Activated naive CD4-positive, alpha-beta T cell treated with anti-CD3 and anti-CD28 coated beads for 36 hours (primary cell): ENCODE results near the gene ZEB2. TPM values are rescaled to one million over a fixed set of nuclear protein-coding genes. Genes with fewer than 3 reads are reported as not detected.

Experiments
- CTCF ChIA-PET: fragments of 350-600 bp; sonication (Branson Sonifier 250); formaldehyde crosslinking; loops from one replicate; lab custom pipeline; 2021; ENCODE audit warnings: antibody characterized with exemption; lab: Charles Lee
- DNase-seq: peaks from one replicate; pipeline ENCODE4 v3.0.0-alpha.2; 2020
- H3K27ac Mint-ChIP-seq: one replicate; pipeline ENCODE4 v1.8.0; 2021; ENCODE audit warnings: mild to moderate bottlenecking, mixed read lengths
- H3K27me3 Mint-ChIP-seq: one replicate; pipeline ENCODE4 v1.8.0; 2021; ENCODE audit warnings: low read depth, mixed read lengths
- H3K36me3 Mint-ChIP-seq: one replicate; pipeline ENCODE4 v1.8.0; 2021; ENCODE audit warnings: low read depth, mixed read lengths
- H3K4me1 Mint-ChIP-seq: one replicate; pipeline ENCODE4 v1.8.0; 2021; ENCODE audit warnings: low read depth, mixed read lengths
- H3K4me3 Mint-ChIP-seq: one replicate; pipeline ENCODE4 v1.8.0; 2021; ENCODE audit warnings: mild to moderate bottlenecking, moderate library complexity, mixed read lengths
- H3K9me3 Mint-ChIP-seq: one replicate; pipeline ENCODE4 v1.8.0; 2021; ENCODE audit warnings: mixed read lengths
- intact Hi-C: fragments of 100-400 bp; cut with micrococcal nuclease; formaldehyde crosslinking; loops from one replicate; pipeline ENCODE4 v1.15.1; 2023
- total RNA-seq, 2 experiments: library from RNA; stranded (reverse); gene quantifications; one replicate each; pipeline ENCODE4 v1.2.3, GENCODE V29; 2021

ZEB2 gene
- total RNA-seq, 2 experiments from 2014 or later = 4.3 to 4.9 TPM

DNA sequence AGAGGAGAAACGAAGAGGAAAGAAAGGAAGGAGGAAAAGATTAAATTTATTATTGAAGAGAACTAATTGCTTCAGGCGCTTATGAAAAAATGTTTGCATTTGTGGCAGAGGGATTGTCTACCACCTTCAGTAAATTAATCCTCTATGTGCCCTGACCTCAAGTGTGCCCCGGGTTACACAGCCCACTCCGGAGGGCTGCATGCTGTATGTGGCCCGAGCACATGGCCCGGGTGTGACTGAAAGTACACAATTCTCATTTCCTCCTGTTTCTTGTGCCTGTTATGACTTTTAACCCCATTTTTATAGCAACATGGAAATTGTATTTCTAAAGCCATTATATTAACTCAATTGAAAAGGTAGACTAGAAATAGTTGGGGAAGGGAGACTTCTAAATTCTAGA is 38.8 kb downstream of the ZEB2 start:
- CTCF ChIA-PET = no interaction called here
- H3K27ac Mint-ChIP-seq = no peak overlapping the region

GRCh38 chr2:144480285-144480684 is 39.6 kb downstream of the ZEB2 start:
- intact Hi-C loops = no loop called here
- H3K27me3 Mint-ChIP-seq = no peaks in the 10 kb centered on the region
- no peaks in the 10 kb centered on the region for H3K9me3 Mint-ChIP-seq
- H3K27ac Mint-ChIP-seq = no peak overlapping the region
- no peaks in the 10 kb centered on the region for H3K36me3 Mint-ChIP-seq
- no peak overlapping the region for H3K4me3 Mint-ChIP-seq
- DNase-seq = no peak
- no peaks in the 10 kb centered on the region for H3K4me1 Mint-ChIP-seq
- CTCF ChIA-PET = no interaction called here

More for the DNA sequence above, 38.8 kb downstream of the ZEB2 start:
- intact Hi-C loops = no loop called here
- H3K4me3 Mint-ChIP-seq = no peak overlapping the region
- no peaks in the 10 kb centered on the region for H3K9me3 Mint-ChIP-seq
- H3K36me3 Mint-ChIP-seq = no peaks in the 10 kb centered on the region
- DNase-seq = no peak
- H3K4me1 Mint-ChIP-seq = no peaks in the 10 kb centered on the region
- no peaks in the 10 kb centered on the region for H3K27me3 Mint-ChIP-seq

- H3K27me3 Mint-ChIP-seq = no peaks in the 10 kb centered on the region
- intact Hi-C loops = no loop called here
- H3K4me1 Mint-ChIP-seq = no peaks in the 10 kb centered on the region
- DNase-seq = no peak
- no peak overlapping the region for H3K27ac Mint-ChIP-seq
- no peaks in the 10 kb centered on the region for H3K9me3 Mint-ChIP-seq
- CTCF ChIA-PET = no interaction called here
- no peak overlapping the region for H3K4me3 Mint-ChIP-seq
- no peaks in the 10 kb centered on the region for H3K36me3 Mint-ChIP-seq
Measured at GRCh38 chr2:144479659-144480058, 40.3 kb downstream of the ZEB2 start.

DNA sequence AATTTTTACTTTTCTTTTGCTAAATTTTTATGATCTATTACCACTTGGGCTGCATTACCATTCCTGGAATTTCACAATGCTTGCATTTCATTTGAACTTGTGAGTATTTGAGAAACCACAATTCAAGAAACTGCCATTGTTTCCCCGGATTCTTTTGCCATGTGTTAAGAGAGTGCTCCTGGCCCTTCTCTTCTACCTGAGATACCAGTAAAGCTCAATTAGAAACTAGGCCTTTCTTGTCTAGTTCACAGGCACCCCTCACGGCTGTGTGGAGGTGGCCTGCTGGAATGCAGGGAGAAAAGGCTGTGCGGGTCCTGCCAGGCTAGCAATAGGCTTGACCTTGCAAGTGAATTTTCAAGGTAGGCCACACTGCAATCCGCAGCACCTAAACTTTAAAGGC is 40.8 kb downstream of the ZEB2 start:
- Mint-ChIP-seq H3K27me3 (no peaks in the 10 kb centered on the region), H3K27ac (no peak overlapping the region), H3K4me1 (no peaks in the 10 kb centered on the region), H3K4me3 (no peak overlapping the region), H3K36me3 (no peaks in the 10 kb centered on the region), H3K9me3 (no peaks in the 10 kb centered on the region)
- DNase-seq = no peak
- intact Hi-C loops = no loop called here
- CTCF ChIA-PET = no interaction called here

DNA sequence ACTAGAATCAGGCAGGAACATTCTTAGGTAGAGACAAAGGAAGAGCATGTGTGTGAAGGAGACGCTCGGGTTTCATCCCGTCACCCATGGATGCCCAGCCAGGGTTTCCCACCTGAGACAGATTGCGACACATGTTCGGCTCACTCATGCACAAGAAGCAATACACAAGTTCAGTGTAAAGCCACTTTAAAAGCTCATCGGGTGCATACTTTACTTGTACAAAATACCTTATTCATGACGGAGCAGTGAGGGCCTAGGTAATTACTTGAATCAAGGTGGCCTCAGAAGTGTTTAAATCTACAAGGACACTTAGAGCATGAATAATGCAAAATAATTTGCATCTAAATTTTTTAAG is 42.0 kb downstream of the ZEB2 start:
- H3K4me3 Mint-ChIP-seq = no peak overlapping the region
- H3K36me3 Mint-ChIP-seq = no peaks in the 10 kb centered on the region
- H3K4me1 Mint-ChIP-seq = no peaks in the 10 kb centered on the region
- H3K27me3 Mint-ChIP-seq = no peaks in the 10 kb centered on the region
- intact Hi-C loops = no loop called here
- DNase-seq = no peak
- CTCF ChIA-PET = no interaction called here
- H3K27ac Mint-ChIP-seq = no peak overlapping the region
- H3K9me3 Mint-ChIP-seq = no peaks in the 10 kb centered on the region

- Mint-ChIP-seq H3K27me3 (no peaks in the 10 kb centered on the region), H3K4me3 (no peak overlapping the region), H3K36me3 (no peaks in the 10 kb centered on the region), H3K4me1 (no peaks in the 10 kb centered on the region), H3K9me3 (no peaks in the 10 kb centered on the region), H3K27ac (no peak overlapping the region)
- CTCF ChIA-PET = no interaction called here
- no peak for DNase-seq
- intact Hi-C loops = no loop called here
Measured at GRCh38 chr2:144477281-144477956, 42.5 kb downstream of the ZEB2 start.

- no peaks in the 10 kb centered on the region for H3K36me3 Mint-ChIP-seq
- H3K4me1 Mint-ChIP-seq = peaks cover under 1% of the 10 kb centered on the region
- no peaks in the 10 kb centered on the region for H3K9me3 Mint-ChIP-seq
- no peak overlapping the region for H3K4me3 Mint-ChIP-seq
- H3K27ac Mint-ChIP-seq = no peak overlapping the region
- intact Hi-C loops = no loop called here
- CTCF ChIA-PET = no interaction called here
- no peaks in the 10 kb centered on the region for H3K27me3 Mint-ChIP-seq
- DNase-seq = no peak
Measured at GRCh38 chr2:144476682-144477081, 43.2 kb downstream of the ZEB2 start.

GRCh38 chr2:144475569-144476275 is 44.2 kb downstream of the ZEB2 start:
- intact Hi-C loops = no loop called here
- Mint-ChIP-seq H3K27ac (no peak overlapping the region), H3K4me1 (peaks cover 9% of the 10 kb centered on the region), H3K27me3 (no peaks in the 10 kb centered on the region), H3K4me3 (no peak overlapping the region), H3K9me3 (no peaks in the 10 kb centered on the region), H3K36me3 (no peaks in the 10 kb centered on the region)
- CTCF ChIA-PET = no interaction called here
- DNase-seq = no peak

GRCh38 chr2:144475044-144475443 is 44.9 kb downstream of the ZEB2 start:
- no peak for DNase-seq
- no peaks in the 10 kb centered on the region for H3K9me3 Mint-ChIP-seq
- intact Hi-C loops = no loop called here
- no peaks in the 10 kb centered on the region for H3K27me3 Mint-ChIP-seq
- H3K4me1 Mint-ChIP-seq = peaks cover 9% of the 10 kb centered on the region
- H3K27ac Mint-ChIP-seq = no peak overlapping the region
- CTCF ChIA-PET = no interaction called here
- H3K36me3 Mint-ChIP-seq = no peaks in the 10 kb centered on the region
- H3K4me3 Mint-ChIP-seq = no peak overlapping the region

GRCh38 chr2:144474017-144474416 is 45.9 kb downstream of the ZEB2 start:
- H3K9me3 Mint-ChIP-seq = no peaks in the 10 kb centered on the region
- intact Hi-C loops = no loop called here
- peaks cover 9% of the 10 kb centered on the region for H3K4me1 Mint-ChIP-seq
- CTCF ChIA-PET = interaction anchor here (1.0 kb wide), 1 partner anchor 24 kb away, joined by 3 read pairs; no protein-coding TSS in a partner anchor
- H3K36me3 Mint-ChIP-seq = no peaks in the 10 kb centered on the region
- DNase-seq = no peak
- no peak overlapping the region for H3K27ac Mint-ChIP-seq
- no peaks in the 10 kb centered on the region for H3K27me3 Mint-ChIP-seq
- H3K4me3 Mint-ChIP-seq = no peak overlapping the region

DNA sequence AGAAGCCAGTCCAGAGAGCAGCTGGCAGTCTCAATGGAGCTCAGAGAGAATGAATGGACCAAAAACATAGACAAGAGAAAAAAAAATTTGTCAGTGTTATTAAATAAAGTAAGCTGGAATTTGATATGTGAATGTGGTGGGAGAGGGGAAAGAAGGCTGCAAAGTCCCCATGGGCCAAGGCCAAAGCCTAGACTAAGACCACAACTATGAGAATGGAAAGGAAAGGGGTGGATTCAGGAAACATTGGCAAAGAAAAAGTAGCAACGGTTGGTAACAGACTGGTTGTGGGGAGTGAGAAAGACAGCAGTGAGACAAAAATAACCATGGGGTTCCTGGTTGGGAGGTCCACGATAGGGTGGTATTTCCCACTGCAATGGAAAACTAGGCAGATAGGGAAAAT is 47.0 kb downstream of the ZEB2 start:
- no peaks in the 10 kb centered on the region for H3K9me3 Mint-ChIP-seq
- H3K36me3 Mint-ChIP-seq = no peaks in the 10 kb centered on the region
- H3K27ac Mint-ChIP-seq = no peak overlapping the region
- H3K27me3 Mint-ChIP-seq = peaks cover 6% of the 10 kb centered on the region
- CTCF ChIA-PET = no interaction called here
- intact Hi-C loops = no loop called here
- DNase-seq = no peak
- no peak overlapping the region for H3K4me3 Mint-ChIP-seq
- peaks cover 9% of the 10 kb centered on the region for H3K4me1 Mint-ChIP-seq

GRCh38 chr2:144472046-144472412 is 47.9 kb downstream of the ZEB2 start:
- intact Hi-C loops = no loop called here

More at GRCh38 chr2:144472046-144472412, 47.9 kb downstream of the ZEB2 start:
- Mint-ChIP-seq H3K9me3 (no peaks in the 10 kb centered on the region), H3K36me3 (no peaks in the 10 kb centered on the region), H3K4me1 (peaks cover 9% of the 10 kb centered on the region), H3K27me3 (peaks cover 8% of the 10 kb centered on the region), H3K4me3 (no peak overlapping the region), H3K27ac (no peak overlapping the region)
- CTCF ChIA-PET = no interaction called here
- DNase-seq = no peak
